Lung (tissue), 16 donors: Measurements from ENCODE around the gene TUG1. TPM values are rescaled to one million over a fixed set of nuclear protein-coding genes. Genes with fewer than 3 reads are reported as not detected.
A peak's percentile ranks its signal among the peaks of the same experiment; 100 is the strongest.

ENCODE experiments used
- ATAC-seq: fragments of 200-7000 bp; cut with Tn5 transposase; one replicate; pipeline ENCODE4 v1.9.1; 2020; ENCODE audit warnings: moderate number of reproducible peaks; ENCODE audit not compliant: insufficient read depth, low FRiP score
- DNase-seq, 3 donors: peaks; one replicate each; pipeline ENCODE4 v3.0.0-alpha.2; 2013 to 2017
- H3K27ac ChIP-seq, 2 donors: one replicate each; pipeline ENCODE4 v1.5.1; 2013; ENCODE audit warnings: mild to moderate bottlenecking in 2 of 2, moderate library complexity in 2 of 2, control low read depth in 1 of 2, inconsistent platforms in 1 of 2, low read depth in 1 of 2, low read length in 1 of 2
- H3K27me3 ChIP-seq, 3 donors: one replicate each; pipeline ENCODE4 v1.5.1; 2013; ENCODE audit warnings: low read length in 2 of 3; ENCODE audit not compliant: control insufficient read depth in 3 of 3, insufficient read depth in 3 of 3
- H3K36me3 ChIP-seq, 4 donors: one replicate each; pipeline ENCODE4 v1.5.1; 2013; ENCODE audit warnings: low read length in 4 of 4, mild to moderate bottlenecking in 1 of 4, moderate library complexity in 1 of 4; ENCODE audit not compliant: control insufficient read depth in 4 of 4, insufficient read depth in 4 of 4
- H3K4me1 ChIP-seq, 5 donors: one replicate each; pipeline ENCODE4 v1.5.1; 2013; ENCODE audit warnings: low read length in 5 of 5, mild to moderate bottlenecking in 2 of 5, moderate library complexity in 1 of 5; ENCODE audit not compliant: control insufficient read depth in 5 of 5, insufficient read depth in 5 of 5
- H3K4me3 ChIP-seq: one replicate; pipeline ENCODE4 v1.5.1; 2013; ENCODE audit warnings: mild to moderate bottlenecking, control low read depth, moderate library complexity
- H3K9ac ChIP-seq, 2 donors: one replicate each; pipeline ENCODE4 v1.5.1; 2013; ENCODE audit warnings: low read length in 2 of 2, control low read depth in 1 of 2; ENCODE audit not compliant: insufficient read depth in 1 of 2
- H3K9me3 ChIP-seq, 4 donors: one replicate each; pipeline ENCODE4 v1.5.1; 2013; ENCODE audit warnings: low read length in 3 of 4, mild to moderate bottlenecking in 1 of 4, moderate library complexity in 1 of 4; ENCODE audit not compliant: control insufficient read depth in 4 of 4, insufficient read depth in 3 of 4
- WGBS, 2 donors: extraction: QIAGEN DNeasy Blood & Tissue Kit; methylation state at CpG; one replicate each; pipeline ENCODE4 v1.1.7; 2013; 5-methylcytosine and 5-hydroxymethylcytosine counted together
- long read RNA-seq, 5 donors: transcript quantifications; one replicate each; lab custom pipeline, GENCODE V29; 2026
- polyA plus RNA-seq, 2 donors: library from polyadenylated mRNA; stranded (reverse); fragments of 200-250 nt; gene quantifications; one replicate each; pipeline ENCODE4 v1.2.1, GENCODE V29; 2013
- total RNA-seq, 2 donors: library from RNA; depleted of rRNA in 1 of 2; stranded (reverse); fragments of >200 nt in 1 of 2; gene quantifications; one replicate each; pipeline ENCODE4 v1.2.1, GENCODE V29; 2014 to 2021
- TF ChIP-seq, protein P1 (sequence below): IDR thresholded peaks from 2 replicates; pipeline ENCODE4 v1.5.1; 2012; ENCODE audit warnings: mild to moderate bottlenecking; ENCODE audit errors: control extremely low read depth, extremely low read depth
- donor health status: control.
- donor health status: control.
- donor health status: Bipolar disorder and iron deficiency.
- donor health status: healthy.
- donor health status: DM: yes; HTN: yes; CAD: no.

TUG1 gene
- total RNA-seq (100 to 1,000 TPM in 1 of 2 donors, 10 to 100 TPM in 1; 51.6 to 147 TPM), polyA plus RNA-seq (10 to 100 TPM; 24.3 to 28.7 TPM)
- long read RNA-seq, donor 1, full-length matches to known transcripts, result 93 of 93 reads
- long read RNA-seq, donor 1, partial matches to known transcripts, result 0 of 93 reads
- long read RNA-seq, donor 1, other reads (novel, unspliced or antisense), result 0 of 93 reads
- long read RNA-seq, donor 2, full-length matches to known transcripts, result 36 of 36 reads
- long read RNA-seq, donor 2, partial matches to known transcripts, result 0 of 36 reads
- long read RNA-seq, donor 2, other reads (novel, unspliced or antisense), result 0 of 36 reads
- long read RNA-seq, donor 3, full-length matches to known transcripts, result 47 of 47 reads
- long read RNA-seq, donor 3, partial matches to known transcripts, result 0 of 47 reads
- long read RNA-seq, donor 3, other reads (novel, unspliced or antisense), result 0 of 47 reads
- long read RNA-seq, donor 4, full-length matches to known transcripts, result 38 of 38 reads
- long read RNA-seq, donor 4, partial matches to known transcripts, result 0 of 38 reads
- long read RNA-seq, donor 4, other reads (novel, unspliced or antisense), result 0 of 38 reads
- long read RNA-seq, donor 5, full-length matches to known transcripts, result 81 of 87 reads
- long read RNA-seq, donor 5, partial matches to known transcripts, result 6 of 87 reads
- long read RNA-seq, donor 5, other reads (novel, unspliced or antisense), result 0 of 87 reads

DNA sequence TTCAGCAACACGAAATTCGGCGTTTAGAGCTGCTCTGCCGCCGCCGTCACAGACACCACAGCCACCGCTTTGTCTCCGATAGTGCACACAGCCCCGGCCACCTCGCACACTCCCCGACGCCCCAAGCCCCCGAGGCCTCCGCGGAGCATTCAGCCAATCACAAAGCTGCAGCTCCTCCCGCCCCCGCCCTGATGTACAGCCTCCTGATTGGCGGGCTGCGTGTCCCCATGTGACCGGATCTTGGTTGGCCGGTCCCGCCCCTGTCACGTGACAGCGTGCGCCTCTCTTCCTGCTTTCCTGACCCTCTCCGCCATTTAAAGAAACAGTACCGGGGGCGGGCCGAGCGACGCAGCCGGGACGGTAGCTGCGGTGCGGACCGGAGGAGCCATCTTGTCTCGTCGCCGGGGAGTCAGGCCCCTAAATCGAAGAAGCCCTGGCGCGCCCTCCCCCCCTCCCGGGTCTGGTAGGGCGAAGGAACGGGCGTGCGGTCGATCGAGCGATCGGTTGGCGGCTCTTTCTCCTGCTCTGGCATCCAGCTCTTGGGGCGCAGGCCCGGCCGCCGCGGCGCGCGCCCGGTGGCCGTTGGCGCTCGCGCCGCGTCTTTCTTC lies at the start of gene TUG1:
Gene TUG1, plus strand, starts transcription at position 342 of the 608 bp plus-strand sequence.
- WGBS, 2 donors, result 1% methylated on average over 43 to 67 of the region's 67 CpGs
- Histone ChIP-seq H3K27ac (peak within 1 kb of the TSS; percentile 97 to 98), H3K9me3 (peaks cover 0 to 47% (median 18%) of the 10 kb centered on the region in 4 donors), H3K36me3 (peaks cover 6 to 52% (median 35%) of the 10 kb centered on the region in 4 donors), H3K4me1 (peaks cover 0 to 16% (median 11%) of the 10 kb centered on the region in 5 donors), H3K27me3 (no peaks in the 10 kb centered on the region), H3K4me3 (peak within 1 kb of the TSS; percentile 89), H3K9ac (peak within 1 kb of the TSS; percentile 82 to 86)
- ATAC-seq, result peak; percentile 92
- DNase-seq, result peak; percentile 99
- TF ChIP-seq, protein P1, sequence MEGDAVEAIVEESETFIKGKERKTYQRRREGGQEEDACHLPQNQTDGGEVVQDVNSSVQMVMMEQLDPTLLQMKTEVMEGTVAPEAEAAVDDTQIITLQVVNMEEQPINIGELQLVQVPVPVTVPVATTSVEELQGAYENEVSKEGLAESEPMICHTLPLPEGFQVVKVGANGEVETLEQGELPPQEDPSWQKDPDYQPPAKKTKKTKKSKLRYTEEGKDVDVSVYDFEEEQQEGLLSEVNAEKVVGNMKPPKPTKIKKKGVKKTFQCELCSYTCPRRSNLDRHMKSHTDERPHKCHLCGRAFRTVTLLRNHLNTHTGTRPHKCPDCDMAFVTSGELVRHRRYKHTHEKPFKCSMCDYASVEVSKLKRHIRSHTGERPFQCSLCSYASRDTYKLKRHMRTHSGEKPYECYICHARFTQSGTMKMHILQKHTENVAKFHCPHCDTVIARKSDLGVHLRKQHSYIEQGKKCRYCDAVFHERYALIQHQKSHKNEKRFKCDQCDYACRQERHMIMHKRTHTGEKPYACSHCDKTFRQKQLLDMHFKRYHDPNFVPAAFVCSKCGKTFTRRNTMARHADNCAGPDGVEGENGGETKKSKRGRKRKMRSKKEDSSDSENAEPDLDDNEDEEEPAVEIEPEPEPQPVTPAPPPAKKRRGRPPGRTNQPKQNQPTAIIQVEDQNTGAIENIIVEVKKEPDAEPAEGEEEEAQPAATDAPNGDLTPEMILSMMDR, result no peak

DNA sequence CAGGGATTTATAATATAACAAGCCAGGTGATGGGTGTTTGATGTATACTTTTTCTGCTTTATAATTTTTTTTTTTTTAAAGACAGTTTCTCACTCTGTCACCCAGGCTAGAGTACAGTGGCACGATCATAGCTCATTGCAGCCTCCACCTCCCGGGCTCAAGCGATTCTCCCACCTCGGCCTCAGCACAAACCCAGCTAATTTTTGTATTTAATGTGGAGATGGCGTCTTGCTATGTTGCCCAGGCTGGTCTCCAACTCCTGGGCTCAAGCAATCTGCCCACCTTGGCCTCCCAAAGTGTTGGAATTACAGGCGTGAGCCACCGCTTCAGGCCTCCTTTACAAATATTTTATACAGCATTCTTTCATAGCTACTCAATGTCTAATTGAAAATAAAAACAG lies 49.1 kb upstream of the TUG1 start:
- H3K9ac ChIP-seq, result no peak overlapping the region
- no peak for DNase-seq
- peaks cover 0 to 5% (median 0%) of the 10 kb centered on the region in 4 donors for H3K36me3 ChIP-seq
- TF ChIP-seq, protein P1, result no peak
- no peak for ATAC-seq
- no peaks in the 10 kb centered on the region for H3K27me3 ChIP-seq
- peaks cover 0 to 13% (median 3%) of the 10 kb centered on the region in 5 donors for H3K4me1 ChIP-seq
- H3K27ac ChIP-seq, result no peak overlapping the region
- H3K4me3 ChIP-seq, result no peak overlapping the region
- H3K9me3 ChIP-seq, result peaks cover 0 to 2% (median under 1%) of the 10 kb centered on the region in 4 donors
- 84 to 86% methylated on average over 7 of the region's 7 CpGs for WGBS, 2 donors

DNA sequence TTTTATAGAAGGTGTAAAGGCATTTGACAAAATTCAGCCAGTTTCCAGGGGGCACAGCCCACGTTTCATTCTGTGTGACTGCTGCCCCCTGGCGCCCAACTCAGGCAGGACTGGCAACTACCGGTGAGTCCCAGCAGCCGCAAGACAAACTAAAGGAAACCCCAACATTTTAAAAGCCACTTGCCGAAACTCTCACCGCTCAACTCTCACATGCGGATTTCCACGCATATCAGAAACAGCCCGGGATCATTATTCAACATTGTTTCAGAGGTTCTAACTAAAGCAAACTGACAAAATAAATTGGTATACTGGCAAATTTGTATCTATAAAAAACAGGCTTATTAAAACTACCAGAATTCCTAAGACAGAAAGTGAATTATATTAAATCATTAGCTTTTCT lies 48.7 kb upstream of the TUG1 start:
- TF ChIP-seq, protein P1, result peak; percentile 81
- H3K27ac ChIP-seq, result no peak overlapping the region
- ATAC-seq, result peak; percentile 62
- H3K4me1 ChIP-seq, result peaks cover 0 to 13% (median 3%) of the 10 kb centered on the region in 5 donors
- peak; percentile 81 to 85 (median 82) for DNase-seq
- H3K27me3 ChIP-seq, result no peaks in the 10 kb centered on the region
- H3K4me3 ChIP-seq, result no peak overlapping the region
- H3K9me3 ChIP-seq, result peaks cover 0 to 1% (median under 1%) of the 10 kb centered on the region in 4 donors
- 1% methylated on average over 9 of the region's 9 CpGs for WGBS, 2 donors
- peaks cover 0 to 7% (median 2%) of the 10 kb centered on the region in 4 donors for H3K36me3 ChIP-seq
- no peak overlapping the region for H3K9ac ChIP-seq
